Hepatocyte (in vitro differentiated cells): Measurements from ENCODE around the gene RELCH. TPM values are rescaled to one million over a fixed set of nuclear protein-coding genes. Genes with fewer than 3 reads are reported as not detected.

Source experiments
- DNase-seq: peaks from one replicate; pipeline ENCODE4 v3.0.0-alpha.2; 2016; ENCODE audit warnings: low spot score
- H2AFZ ChIP-seq: fragments of 200-600 bp; sonication (generic); 2 replicates; pipeline ENCODE4 v1.6.0; 2016; ENCODE audit warnings: antibody characterized with exemption, mild to moderate bottlenecking
- H3K27ac ChIP-seq: fragments of 200-600 bp; sonication (generic); 2 replicates; pipeline ENCODE4 v1.5.1; 2016; ENCODE audit warnings: mild to moderate bottlenecking
- H3K27me3 ChIP-seq: fragments of 200-600 bp; sonication (generic); 2 replicates; pipeline ENCODE4 v1.6.1; 2016
- H3K36me3 ChIP-seq: fragments of 200-600 bp; sonication (generic); replicated peaks from 2 replicates; pipeline ENCODE4 v1.5.1; 2016; ENCODE audit warnings: low read depth; ENCODE audit not compliant: insufficient read depth
- H3K4me1 ChIP-seq: fragments of 200-600 bp; sonication (generic); 2 replicates; pipeline ENCODE4 v1.5.1; 2016; ENCODE audit warnings: mild to moderate bottlenecking, moderate library complexity; ENCODE audit not compliant: insufficient read depth
- H3K4me2 ChIP-seq: fragments of 200-600 bp; sonication (generic); 2 replicates; pipeline ENCODE4 v1.6.0; 2016
- H3K4me3 ChIP-seq: fragments of 200-600 bp; sonication (generic); 2 replicates; pipeline ENCODE4 v1.5.1; 2016; ENCODE audit warnings: mild to moderate bottlenecking
- H3K79me2 ChIP-seq: fragments of 200-600 bp; sonication (generic); 2 replicates; pipeline ENCODE4 v1.6.0; 2017; ENCODE audit warnings: mild to moderate bottlenecking
- H3K9me2 ChIP-seq: fragments of 200-600 bp; sonication (generic); replicated peaks from 2 replicates; pipeline ENCODE4 v1.6.0; 2017; ENCODE audit warnings: mild to moderate bottlenecking; ENCODE audit not compliant: insufficient read depth
- H3K9me3 ChIP-seq: fragments of 200-600 bp; sonication (generic); 2 replicates; pipeline ENCODE4 v1.5.1; 2016; ENCODE audit warnings: low read depth, mild to moderate bottlenecking
- H4K20me1 ChIP-seq: fragments of 200-600 bp; sonication (generic); 2 replicates; pipeline ENCODE4 v1.6.0; 2016; ENCODE audit warnings: mild to moderate bottlenecking; ENCODE audit not compliant: insufficient read depth, poor library complexity, severe bottlenecking
- EZH2 ChIP-seq: fragments of 200-600 bp; sonication (generic); IDR thresholded peaks from 2 replicates; pipeline ENCODE4 v1.6.1; 2016; ENCODE audit warnings: antibody characterized with exemption, mild to moderate bottlenecking, borderline replicate concordance
- EZH2phosphoT487 ChIP-seq: fragments of 200-600 bp; sonication (generic); IDR thresholded peaks from one replicate; pipeline ENCODE4 v1.6.1; 2018; ENCODE audit warnings: antibody characterized with exemption, mild to moderate bottlenecking, low read depth, moderate library complexity; ENCODE audit not compliant: unreplicated experiment, severe bottlenecking
- WGBS: methylation state at CpG from one replicate; pipeline ENCODE4 v1.1.6; 2016; ENCODE audit warnings: low lambda C conversion rate; ENCODE audit errors: missing lambda C conversion rate; 5-methylcytosine and 5-hydroxymethylcytosine counted together
- polyA plus RNA-seq: library from polyadenylated mRNA; unstranded; fragments of >200 nt; fragmentation: Nextera tagmentation; extraction: Ambion mirVana; gene quantifications from 2 replicates; pipeline ENCODE4 v1.2.1, GENCODE V29; 2016
- total RNA-seq: library from RNA; depleted of rRNA; stranded (reverse); fragments of >200 nt; gene quantifications from 2 replicates; pipeline ENCODE4 v1.2.3, GENCODE V29; 2014
- TF ChIP-seq, protein P1 (sequence below): fragments of 200-600 bp; sonication (generic); IDR thresholded peaks from 2 replicates; pipeline ENCODE4 v1.5.1; 2016; ENCODE audit warnings: antibody characterized with exemption, mild to moderate bottlenecking; ENCODE audit not compliant: poor library complexity

The RELCH gene
- total and polyA plus RNA-seq, 2 experiments from 2014 or later, result 8.3 to 45.8 TPM

- H3K9me3 ChIP-seq, result no peaks in the 10 kb centered on the region
- TF ChIP-seq EZH2phosphoT487, result no peak
- peaks cover 7% of the 10 kb centered on the region for H3K27me3 ChIP-seq
- WGBS, result 70% methylated on average over 7 of the region's 7 CpGs
- no peak overlapping the region for H3K27ac ChIP-seq
- no peaks in the 10 kb centered on the region for H3K36me3 ChIP-seq
- H4K20me1 ChIP-seq, result no peaks in the 10 kb centered on the region
- H2AFZ ChIP-seq, result no peak overlapping the region
- DNase-seq, result no peak
- H3K4me1 ChIP-seq, result peaks cover 4% of the 10 kb centered on the region
- H3K4me2 ChIP-seq, result no peak overlapping the region
- no peak overlapping the region for H3K4me3 ChIP-seq
- H3K79me2 ChIP-seq, result no peaks in the 10 kb centered on the region
- H3K9me2 ChIP-seq, result no peaks in the 10 kb centered on the region
Observed at GRCh38 chr18:62346333-62347088, 159.5 kb downstream of the RELCH start.

DNA sequence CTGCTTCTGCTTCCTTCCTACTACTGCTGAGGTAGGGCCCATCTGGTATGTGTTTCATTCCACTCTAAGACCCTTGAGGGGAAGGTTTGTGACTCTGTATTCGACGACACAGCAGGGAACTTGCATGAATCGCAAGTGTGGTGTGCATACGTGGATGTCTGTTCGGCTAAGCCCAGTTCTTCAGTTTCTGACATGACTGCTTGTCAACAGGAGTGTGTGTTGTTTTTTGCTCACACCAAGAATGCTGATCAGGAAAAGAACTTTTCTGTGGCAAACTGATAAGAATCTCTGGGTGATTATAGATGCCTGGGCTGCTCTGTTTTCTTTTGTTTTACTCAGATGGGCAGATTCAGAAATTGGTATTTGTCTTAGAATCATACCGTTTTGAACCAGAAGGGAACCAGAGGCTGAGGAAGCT, 160.0 kb downstream of the RELCH start:
- H3K4me2 ChIP-seq, result no peak overlapping the region

GRCh38 chr18:62348474-62348873, 161.4 kb downstream of the RELCH start:
- Histone ChIP-seq H3K4me1 (peaks cover 4% of the 10 kb centered on the region), H4K20me1 (no peaks in the 10 kb centered on the region), H3K9me3 (no peaks in the 10 kb centered on the region), H3K27me3 (peaks cover 7% of the 10 kb centered on the region), H3K27ac (no peak overlapping the region), H3K4me2 (no peak overlapping the region), H3K79me2 (no peaks in the 10 kb centered on the region), H3K36me3 (no peaks in the 10 kb centered on the region), H2AFZ (no peak overlapping the region), H3K4me3 (no peak overlapping the region), H3K9me2 (no peaks in the 10 kb centered on the region)
- TF ChIP-seq EZH2phosphoT487 (no peak), EZH2 (no peak)
- TF ChIP-seq, protein P1, sequence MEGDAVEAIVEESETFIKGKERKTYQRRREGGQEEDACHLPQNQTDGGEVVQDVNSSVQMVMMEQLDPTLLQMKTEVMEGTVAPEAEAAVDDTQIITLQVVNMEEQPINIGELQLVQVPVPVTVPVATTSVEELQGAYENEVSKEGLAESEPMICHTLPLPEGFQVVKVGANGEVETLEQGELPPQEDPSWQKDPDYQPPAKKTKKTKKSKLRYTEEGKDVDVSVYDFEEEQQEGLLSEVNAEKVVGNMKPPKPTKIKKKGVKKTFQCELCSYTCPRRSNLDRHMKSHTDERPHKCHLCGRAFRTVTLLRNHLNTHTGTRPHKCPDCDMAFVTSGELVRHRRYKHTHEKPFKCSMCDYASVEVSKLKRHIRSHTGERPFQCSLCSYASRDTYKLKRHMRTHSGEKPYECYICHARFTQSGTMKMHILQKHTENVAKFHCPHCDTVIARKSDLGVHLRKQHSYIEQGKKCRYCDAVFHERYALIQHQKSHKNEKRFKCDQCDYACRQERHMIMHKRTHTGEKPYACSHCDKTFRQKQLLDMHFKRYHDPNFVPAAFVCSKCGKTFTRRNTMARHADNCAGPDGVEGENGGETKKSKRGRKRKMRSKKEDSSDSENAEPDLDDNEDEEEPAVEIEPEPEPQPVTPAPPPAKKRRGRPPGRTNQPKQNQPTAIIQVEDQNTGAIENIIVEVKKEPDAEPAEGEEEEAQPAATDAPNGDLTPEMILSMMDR, result no peak
- no peak for DNase-seq
- 92% methylated on average over 4 of the region's 4 CpGs for WGBS

More for the DNA sequence above, 160.0 kb downstream of the RELCH start:
- DNase-seq, result no peak
- Histone ChIP-seq H3K9me3 (no peaks in the 10 kb centered on the region), H4K20me1 (no peaks in the 10 kb centered on the region), H3K4me1 (peaks cover 4% of the 10 kb centered on the region), H3K79me2 (no peaks in the 10 kb centered on the region), H3K36me3 (no peaks in the 10 kb centered on the region), H3K27ac (no peak overlapping the region), H3K27me3 (peaks cover 7% of the 10 kb centered on the region), H3K9me2 (no peaks in the 10 kb centered on the region), H3K4me3 (no peak overlapping the region), H2AFZ (no peak overlapping the region)
- 61% methylated on average over 6 of the region's 6 CpGs for WGBS
- TF ChIP-seq, protein P1, result no peak
- TF ChIP-seq EZH2 (no peak), EZH2phosphoT487 (no peak)

DNA sequence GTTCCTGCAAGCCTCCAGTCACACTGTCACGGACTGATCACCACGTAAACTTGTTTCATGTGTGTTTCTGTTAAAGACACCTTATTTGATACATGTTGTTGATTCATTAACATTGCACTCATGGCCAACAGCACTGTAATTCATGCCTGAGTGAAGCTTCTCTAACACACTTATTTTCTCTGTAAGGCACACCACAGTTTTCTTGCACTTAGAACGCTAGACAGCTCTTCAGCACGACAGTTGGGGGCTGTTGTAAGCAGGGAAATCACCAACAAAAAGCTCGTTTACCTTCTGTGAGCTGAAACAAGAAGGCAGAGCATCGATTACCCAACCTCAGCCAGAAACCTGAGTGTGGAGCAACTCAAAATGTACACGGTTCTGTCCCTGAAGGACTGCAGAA, 166.1 kb downstream of the RELCH start:
- no peak for DNase-seq
- H3K27ac ChIP-seq, result no peak overlapping the region
- H3K27me3 ChIP-seq, result peaks cover 4% of the 10 kb centered on the region
- 82% methylated on average over 7 of the region's 7 CpGs for WGBS
- H3K4me3 ChIP-seq, result no peak overlapping the region
- H3K79me2 ChIP-seq, result no peaks in the 10 kb centered on the region
- no peak overlapping the region for H3K4me2 ChIP-seq
- no peaks in the 10 kb centered on the region for H3K36me3 ChIP-seq
- no peaks in the 10 kb centered on the region for H3K4me1 ChIP-seq
- no peaks in the 10 kb centered on the region for H3K9me2 ChIP-seq
- no peak overlapping the region for H2AFZ ChIP-seq
- no peaks in the 10 kb centered on the region for H4K20me1 ChIP-seq
- H3K9me3 ChIP-seq, result no peaks in the 10 kb centered on the region
- no peak for TF ChIP-seq EZH2
- TF ChIP-seq EZH2phosphoT487, result no peak
- TF ChIP-seq, protein P1, result no peak
